Measurements from ENCODE around the gene TNFAIP8.

DNA sequence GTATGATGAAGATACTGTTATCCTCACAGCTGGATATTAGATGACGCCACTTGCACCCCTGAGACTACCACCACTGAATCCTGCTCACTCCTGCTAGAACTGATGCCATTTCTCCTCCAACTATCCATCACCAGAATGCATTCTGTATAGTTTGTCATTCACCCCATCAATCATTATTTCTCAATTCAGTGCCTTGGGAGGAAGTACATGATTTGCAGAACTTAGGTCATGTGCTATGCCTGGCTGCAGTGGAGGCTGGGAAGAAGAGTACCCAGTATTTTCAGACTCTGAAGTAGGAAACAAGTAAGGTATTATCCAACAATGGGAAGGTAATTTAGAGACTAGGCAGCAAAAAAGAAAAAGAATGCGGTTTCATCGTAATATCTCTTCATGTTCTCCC, 70.2 kb downstream of the TNFAIP8 start:
- no peak for TF ChIP-seq CTCF (conservative IDR thresholded peaks at IDR 0.05 in 1 of 2, IDR thresholded peaks at IDR 0.05 in 1 of 2; ENCODE audit: low read depth in 1 of 2, low read length in 2 of 2)
- no peak for TF ChIP-seq EZH2 (IDR thresholded peaks at IDR 0.05; ENCODE audit: low read length, missing control alignments)
